ENCODE results near the gene MAGEF1. TPM values are rescaled to one million over a fixed set of nuclear protein-coding genes. Genes with fewer than 3 reads are reported as not detected.

The MAGEF1 gene
- total and polyA plus RNA-seq, 2 donors from 2014 or later, result 37.9 to 50.0 TPM

DNA sequence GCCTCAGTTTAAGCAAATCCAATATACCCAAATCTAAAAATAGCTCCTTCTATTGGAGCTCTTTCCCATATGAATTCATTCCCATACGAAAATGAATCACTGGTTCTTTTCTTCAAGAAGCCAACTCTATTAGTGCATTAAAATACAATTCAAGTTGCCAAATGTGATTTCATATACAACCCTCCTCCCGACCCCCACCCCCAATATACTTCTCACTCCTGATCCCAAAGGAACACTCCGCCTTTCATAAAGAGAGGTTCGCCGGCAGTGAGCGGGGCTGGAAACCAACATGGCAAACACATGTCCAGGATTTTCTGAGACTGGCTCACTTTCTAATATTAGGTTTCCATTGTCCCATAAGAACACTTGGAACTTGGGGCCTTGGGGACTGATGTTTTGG, 48.5 kb downstream of the MAGEF1 start:
- H3K4me3 ChIP-seq (ENCODE audit: low read length in 3 of 3), result no peak overlapping the region
- TF ChIP-seq, protein P1, sequence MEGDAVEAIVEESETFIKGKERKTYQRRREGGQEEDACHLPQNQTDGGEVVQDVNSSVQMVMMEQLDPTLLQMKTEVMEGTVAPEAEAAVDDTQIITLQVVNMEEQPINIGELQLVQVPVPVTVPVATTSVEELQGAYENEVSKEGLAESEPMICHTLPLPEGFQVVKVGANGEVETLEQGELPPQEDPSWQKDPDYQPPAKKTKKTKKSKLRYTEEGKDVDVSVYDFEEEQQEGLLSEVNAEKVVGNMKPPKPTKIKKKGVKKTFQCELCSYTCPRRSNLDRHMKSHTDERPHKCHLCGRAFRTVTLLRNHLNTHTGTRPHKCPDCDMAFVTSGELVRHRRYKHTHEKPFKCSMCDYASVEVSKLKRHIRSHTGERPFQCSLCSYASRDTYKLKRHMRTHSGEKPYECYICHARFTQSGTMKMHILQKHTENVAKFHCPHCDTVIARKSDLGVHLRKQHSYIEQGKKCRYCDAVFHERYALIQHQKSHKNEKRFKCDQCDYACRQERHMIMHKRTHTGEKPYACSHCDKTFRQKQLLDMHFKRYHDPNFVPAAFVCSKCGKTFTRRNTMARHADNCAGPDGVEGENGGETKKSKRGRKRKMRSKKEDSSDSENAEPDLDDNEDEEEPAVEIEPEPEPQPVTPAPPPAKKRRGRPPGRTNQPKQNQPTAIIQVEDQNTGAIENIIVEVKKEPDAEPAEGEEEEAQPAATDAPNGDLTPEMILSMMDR (IDR thresholded peaks at IDR 0.05; ENCODE audit: borderline replicate concordance, extremely low read depth, insufficient read depth), result no peak
- peaks cover 0 to 12% (median 9%) of the 10 kb centered on the region in 3 donors for H3K4me1 ChIP-seq (ENCODE audit: control insufficient read depth in 2 of 3, insufficient read depth in 2 of 3, low read depth in 1 of 3, low read length in 3 of 3)
- DNase-seq (no peak), FAIRE-seq (no peak)
- no peak overlapping the region for H3K9ac ChIP-seq (ENCODE audit: low read length in 3 of 3)
- no peaks in the 10 kb centered on the region for H3K9me3 ChIP-seq (ENCODE audit: control insufficient read depth in 2 of 3, insufficient read depth in 1 of 3, low read length in 3 of 3)
- intact Hi-C loops (cut with DNase I), result no loop called here
- H3K27ac ChIP-seq (ENCODE audit: low read depth in 2 of 2, low read length in 2 of 2), result no peak overlapping the region
- no peaks in the 10 kb centered on the region for H3K36me3 ChIP-seq (ENCODE audit: control insufficient read depth in 2 of 3, insufficient read depth in 3 of 3, low read length in 3 of 3)
- no peaks in the 10 kb centered on the region for H3K27me3 ChIP-seq (ENCODE audit: control insufficient read depth, insufficient read depth, low read length)

DNA sequence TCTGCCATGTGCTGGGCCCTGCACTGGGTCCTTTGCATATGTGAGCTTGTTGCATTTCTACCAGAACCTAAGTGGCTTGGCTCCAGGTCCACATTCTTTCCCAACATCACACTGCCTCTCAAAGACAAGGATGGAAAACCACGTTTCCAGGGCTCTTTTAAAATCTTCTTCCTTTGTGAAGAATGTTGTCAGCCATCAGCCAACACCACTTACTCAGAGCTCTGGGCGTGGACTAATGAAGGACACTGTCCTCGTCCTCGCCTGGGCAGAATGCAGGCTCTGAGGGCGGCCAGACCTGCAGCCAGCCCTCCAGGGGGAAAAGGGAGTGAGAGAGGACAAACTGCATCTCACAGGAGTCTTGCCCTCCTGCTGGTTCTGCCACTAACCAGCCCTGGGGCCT, 49.7 kb downstream of the MAGEF1 start:
- H3K4me3 ChIP-seq (ENCODE audit: low read length in 3 of 3), result no peak overlapping the region
- no peaks in the 10 kb centered on the region for H3K9me3 ChIP-seq (ENCODE audit: control insufficient read depth in 2 of 3, insufficient read depth in 1 of 3, low read length in 3 of 3)
- peaks cover 0 to 13% (median 9%) of the 10 kb centered on the region in 3 donors for H3K4me1 ChIP-seq (ENCODE audit: control insufficient read depth in 2 of 3, insufficient read depth in 2 of 3, low read depth in 1 of 3, low read length in 3 of 3)
- no peak overlapping the region for H3K9ac ChIP-seq (ENCODE audit: low read length in 3 of 3)
- DNase-seq, result no peak
- H3K27me3 ChIP-seq (ENCODE audit: control insufficient read depth, insufficient read depth, low read length), result no peaks in the 10 kb centered on the region
- no peak overlapping the region for H3K27ac ChIP-seq (ENCODE audit: low read depth in 2 of 2, low read length in 2 of 2)
- TF ChIP-seq, protein P1 (IDR thresholded peaks at IDR 0.05; ENCODE audit: borderline replicate concordance, extremely low read depth, insufficient read depth), result no peak
- H3K36me3 ChIP-seq (ENCODE audit: control insufficient read depth in 2 of 3, insufficient read depth in 3 of 3, low read length in 3 of 3), result no peaks in the 10 kb centered on the region
- no peak for FAIRE-seq
- intact Hi-C loops (cut with DNase I), result no loop called here

GRCh38 chr3:184660931-184661330, 50.9 kb downstream of the MAGEF1 start:
- FAIRE-seq, result no peak
- H3K27me3 ChIP-seq (ENCODE audit: control insufficient read depth, insufficient read depth, low read length), result no peaks in the 10 kb centered on the region

More at GRCh38 chr3:184660931-184661330, 50.9 kb downstream of the MAGEF1 start:
- intact Hi-C loops (cut with DNase I), result no loop called here
- Histone ChIP-seq H3K27ac (ENCODE audit: low read depth in 2 of 2, low read length in 2 of 2) (no peak overlapping the region), H3K4me1 (ENCODE audit: control insufficient read depth in 2 of 3, insufficient read depth in 2 of 3, low read depth in 1 of 3, low read length in 3 of 3) (peaks cover 0 to 16% (median 9%) of the 10 kb centered on the region in 3 donors), H3K9ac (ENCODE audit: low read length in 3 of 3) (no peak overlapping the region), H3K36me3 (ENCODE audit: control insufficient read depth in 2 of 3, insufficient read depth in 3 of 3, low read length in 3 of 3) (no peaks in the 10 kb centered on the region), H3K9me3 (ENCODE audit: control insufficient read depth in 2 of 3, insufficient read depth in 1 of 3, low read length in 3 of 3) (no peaks in the 10 kb centered on the region), H3K4me3 (ENCODE audit: low read length in 3 of 3) (no peak overlapping the region)
- no peak for DNase-seq
- TF ChIP-seq, protein P1 (IDR thresholded peaks at IDR 0.05; ENCODE audit: borderline replicate concordance, extremely low read depth, insufficient read depth), result no peak

Other genes with a start within 250 kb of the MAGEF1 start
- gene EPHB3, start 150.3 kb downstream of the MAGEF1 start, total RNA-seq, result 1.4 TPM
- gene EPHB3, start 150.3 kb downstream of the MAGEF1 start, polyA plus RNA-seq (ENCODE audit: insufficient read depth, low read depth, low replicate concordance), result 3.8 TPM
- 55.0 TPM for gene VPS8, start 100.1 kb upstream of the MAGEF1 start, total RNA-seq
- 10.8 TPM for gene VPS8, start 100.1 kb upstream of the MAGEF1 start, polyA plus RNA-seq (ENCODE audit: insufficient read depth, low read depth, low replicate concordance)